Germinal center (tissue), 1 donor: ENCODE measurements around the gene RAP1GAP.
A peak's percentile ranks its signal among the peaks of the same experiment; 100 is the strongest.

Experiments used
- DNase-seq: peaks from one replicate; pipeline ENCODE4 v3.0.0; 2012; ENCODE audit warnings: mixed read lengths, low spot score

Gene RAP1GAP

GRCh38 chr1:21590934-21591333 is 78.2 kb downstream of the RAP1GAP start:
- DNase-seq = no peak

GRCh38 chr1:21590126-21590880 is 78.9 kb downstream of the RAP1GAP start:
- no peak for DNase-seq

- DNase-seq = no peak
Measured at GRCh38 chr1:21589618-21590017, 79.5 kb downstream of the RAP1GAP start.

- DNase-seq = no peak
Measured at GRCh38 chr1:21587602-21587953, 81.6 kb downstream of the RAP1GAP start.

GRCh38 chr1:21586846-21587601 is 82.1 kb downstream of the RAP1GAP start:
- DNase-seq = no peak

GRCh38 chr1:21586222-21586621 is 82.9 kb downstream of the RAP1GAP start:
- no peak for DNase-seq

- DNase-seq = no peak
Measured at GRCh38 chr1:21585037-21585436, 84.1 kb downstream of the RAP1GAP start.

GRCh38 chr1:21584096-21584495 is 85.1 kb downstream of the RAP1GAP start:
- no peak for DNase-seq

GRCh38 chr1:21579791-21580190 is 89.4 kb downstream of the RAP1GAP start:
- no peak for DNase-seq

- no peak for DNase-seq
Measured at GRCh38 chr1:21577933-21578332, 91.2 kb downstream of the RAP1GAP start.

- no peak for DNase-seq
Measured at GRCh38 chr1:21577324-21577723, 91.8 kb downstream of the RAP1GAP start.

- no peak for DNase-seq
Measured at GRCh38 chr1:21576798-21577187, 92.4 kb downstream of the RAP1GAP start.

- DNase-seq = no peak
Measured at GRCh38 chr1:21576031-21576797, 92.9 kb downstream of the RAP1GAP start.

GRCh38 chr1:21575351-21575942 is 93.7 kb downstream of the RAP1GAP start:
- no peak for DNase-seq

GRCh38 chr1:21574466-21575151 is 94.5 kb downstream of the RAP1GAP start:
- no peak for DNase-seq

- DNase-seq = peak; percentile 25
Measured at GRCh38 chr1:21573971-21574465, 95.1 kb downstream of the RAP1GAP start.

- no peak for DNase-seq
Measured at GRCh38 chr1:21573475-21573874, 95.7 kb downstream of the RAP1GAP start.

- no peak for DNase-seq
Measured at GRCh38 chr1:21572735-21573277, 96.4 kb downstream of the RAP1GAP start.

GRCh38 chr1:21572221-21572620 is 96.9 kb downstream of the RAP1GAP start:
- no peak for DNase-seq

GRCh38 chr1:21570885-21571284 is 98.3 kb downstream of the RAP1GAP start:
- DNase-seq = no peak

GRCh38 chr1:21570528-21570875 is 98.7 kb downstream of the RAP1GAP start:
- no peak for DNase-seq
